Measurements from ENCODE around the gene MAG. TPM values are rescaled to one million over a fixed set of nuclear protein-coding genes. Genes with fewer than 3 reads are reported as not detected.

Gene MAG
- total and polyA plus RNA-seq, 9 of the 15 experiments (the other 6 are each of a cell fraction or from before 2014, with no cell fraction given): 0.11 to 10.0 (median 1.6) TPM

DNA sequence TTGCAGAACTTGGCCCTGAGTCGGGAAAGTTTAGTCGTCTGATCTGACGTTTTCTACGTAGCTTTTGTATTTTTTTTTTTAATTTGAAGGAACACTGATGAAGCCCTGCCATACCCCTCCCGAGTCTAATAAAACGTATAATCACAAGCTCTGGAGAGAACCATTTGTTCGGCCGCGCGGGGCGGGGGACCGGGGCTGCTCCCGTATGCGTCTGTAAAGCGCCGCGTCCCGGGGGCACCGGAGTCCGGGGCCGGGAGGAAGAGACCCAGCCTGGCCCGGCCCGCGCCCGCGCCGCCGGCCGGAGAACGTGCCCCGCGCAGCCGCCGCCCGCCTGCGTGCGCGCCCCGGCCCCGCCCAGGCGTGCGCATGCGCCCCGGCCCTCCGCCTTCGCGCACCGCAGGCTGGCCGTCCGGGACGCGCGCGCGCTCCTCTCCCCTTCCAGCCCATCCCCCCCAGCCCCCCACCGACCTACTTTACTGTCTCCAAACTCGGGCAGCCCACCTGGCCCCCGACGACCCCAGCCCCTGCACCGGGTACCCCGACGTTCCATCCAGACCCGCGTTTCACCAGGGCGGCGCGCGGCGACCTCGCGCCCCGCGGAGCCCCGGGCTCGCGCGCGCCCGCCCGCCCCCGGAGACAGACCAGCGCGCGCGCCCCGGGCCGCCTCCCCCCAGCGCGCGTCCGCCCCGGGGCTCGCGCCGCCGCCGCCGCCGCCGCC, 24.0 kb upstream of the MAG start (continued):
- TF ChIP-seq, protein P1, sequence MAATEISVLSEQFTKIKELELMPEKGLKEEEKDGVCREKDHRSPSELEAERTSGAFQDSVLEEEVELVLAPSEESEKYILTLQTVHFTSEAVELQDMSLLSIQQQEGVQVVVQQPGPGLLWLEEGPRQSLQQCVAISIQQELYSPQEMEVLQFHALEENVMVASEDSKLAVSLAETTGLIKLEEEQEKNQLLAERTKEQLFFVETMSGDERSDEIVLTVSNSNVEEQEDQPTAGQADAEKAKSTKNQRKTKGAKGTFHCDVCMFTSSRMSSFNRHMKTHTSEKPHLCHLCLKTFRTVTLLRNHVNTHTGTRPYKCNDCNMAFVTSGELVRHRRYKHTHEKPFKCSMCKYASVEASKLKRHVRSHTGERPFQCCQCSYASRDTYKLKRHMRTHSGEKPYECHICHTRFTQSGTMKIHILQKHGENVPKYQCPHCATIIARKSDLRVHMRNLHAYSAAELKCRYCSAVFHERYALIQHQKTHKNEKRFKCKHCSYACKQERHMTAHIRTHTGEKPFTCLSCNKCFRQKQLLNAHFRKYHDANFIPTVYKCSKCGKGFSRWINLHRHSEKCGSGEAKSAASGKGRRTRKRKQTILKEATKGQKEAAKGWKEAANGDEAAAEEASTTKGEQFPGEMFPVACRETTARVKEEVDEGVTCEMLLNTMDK (IDR thresholded peaks at IDR 0.05; ENCODE audit: borderline replicate concordance, insufficient read depth, low read depth, low read length, poor library complexity, severe bottlenecking): no peak
- TF ChIP-seq NR2C2 (CRISPR knock-in tag; IDR thresholded peaks at IDR 0.05): no peak
- TF ChIP-seq NR2C2 (tag; IDR thresholded peaks at IDR 0.05): peak; percentile 36
- no peak for TF ChIP-seq CHD1 (IDR thresholded peaks at IDR 0.05; ENCODE audit: low read length)
- TF ChIP-seq, protein P2, sequence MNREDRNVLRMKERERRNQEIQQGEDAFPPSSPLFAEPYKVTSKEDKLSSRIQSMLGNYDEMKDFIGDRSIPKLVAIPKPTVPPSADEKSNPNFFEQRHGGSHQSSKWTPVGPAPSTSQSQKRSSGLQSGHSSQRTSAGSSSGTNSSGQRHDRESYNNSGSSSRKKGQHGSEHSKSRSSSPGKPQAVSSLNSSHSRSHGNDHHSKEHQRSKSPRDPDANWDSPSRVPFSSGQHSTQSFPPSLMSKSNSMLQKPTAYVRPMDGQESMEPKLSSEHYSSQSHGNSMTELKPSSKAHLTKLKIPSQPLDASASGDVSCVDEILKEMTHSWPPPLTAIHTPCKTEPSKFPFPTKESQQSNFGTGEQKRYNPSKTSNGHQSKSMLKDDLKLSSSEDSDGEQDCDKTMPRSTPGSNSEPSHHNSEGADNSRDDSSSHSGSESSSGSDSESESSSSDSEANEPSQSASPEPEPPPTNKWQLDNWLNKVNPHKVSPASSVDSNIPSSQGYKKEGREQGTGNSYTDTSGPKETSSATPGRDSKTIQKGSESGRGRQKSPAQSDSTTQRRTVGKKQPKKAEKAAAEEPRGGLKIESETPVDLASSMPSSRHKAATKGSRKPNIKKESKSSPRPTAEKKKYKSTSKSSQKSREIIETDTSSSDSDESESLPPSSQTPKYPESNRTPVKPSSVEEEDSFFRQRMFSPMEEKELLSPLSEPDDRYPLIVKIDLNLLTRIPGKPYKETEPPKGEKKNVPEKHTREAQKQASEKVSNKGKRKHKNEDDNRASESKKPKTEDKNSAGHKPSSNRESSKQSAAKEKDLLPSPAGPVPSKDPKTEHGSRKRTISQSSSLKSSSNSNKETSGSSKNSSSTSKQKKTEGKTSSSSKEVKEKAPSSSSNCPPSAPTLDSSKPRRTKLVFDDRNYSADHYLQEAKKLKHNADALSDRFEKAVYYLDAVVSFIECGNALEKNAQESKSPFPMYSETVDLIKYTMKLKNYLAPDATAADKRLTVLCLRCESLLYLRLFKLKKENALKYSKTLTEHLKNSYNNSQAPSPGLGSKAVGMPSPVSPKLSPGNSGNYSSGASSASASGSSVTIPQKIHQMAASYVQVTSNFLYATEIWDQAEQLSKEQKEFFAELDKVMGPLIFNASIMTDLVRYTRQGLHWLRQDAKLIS (CRISPR knock-in tag; IDR thresholded peaks at IDR 0.05): no peak
- TF ChIP-seq, protein P3, sequence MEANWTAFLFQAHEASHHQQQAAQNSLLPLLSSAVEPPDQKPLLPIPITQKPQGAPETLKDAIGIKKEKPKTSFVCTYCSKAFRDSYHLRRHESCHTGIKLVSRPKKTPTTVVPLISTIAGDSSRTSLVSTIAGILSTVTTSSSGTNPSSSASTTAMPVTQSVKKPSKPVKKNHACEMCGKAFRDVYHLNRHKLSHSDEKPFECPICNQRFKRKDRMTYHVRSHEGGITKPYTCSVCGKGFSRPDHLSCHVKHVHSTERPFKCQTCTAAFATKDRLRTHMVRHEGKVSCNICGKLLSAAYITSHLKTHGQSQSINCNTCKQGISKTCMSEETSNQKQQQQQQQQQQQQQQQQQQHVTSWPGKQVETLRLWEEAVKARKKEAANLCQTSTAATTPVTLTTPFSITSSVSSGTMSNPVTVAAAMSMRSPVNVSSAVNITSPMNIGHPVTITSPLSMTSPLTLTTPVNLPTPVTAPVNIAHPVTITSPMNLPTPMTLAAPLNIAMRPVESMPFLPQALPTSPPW (CRISPR knock-in tag; IDR thresholded peaks at IDR 0.05): no peak
- TF ChIP-seq STAT5A (IDR thresholded peaks at IDR 0.05; ENCODE audit: borderline replicate concordance, low read length): no peak
- TF ChIP-seq, protein P4, sequence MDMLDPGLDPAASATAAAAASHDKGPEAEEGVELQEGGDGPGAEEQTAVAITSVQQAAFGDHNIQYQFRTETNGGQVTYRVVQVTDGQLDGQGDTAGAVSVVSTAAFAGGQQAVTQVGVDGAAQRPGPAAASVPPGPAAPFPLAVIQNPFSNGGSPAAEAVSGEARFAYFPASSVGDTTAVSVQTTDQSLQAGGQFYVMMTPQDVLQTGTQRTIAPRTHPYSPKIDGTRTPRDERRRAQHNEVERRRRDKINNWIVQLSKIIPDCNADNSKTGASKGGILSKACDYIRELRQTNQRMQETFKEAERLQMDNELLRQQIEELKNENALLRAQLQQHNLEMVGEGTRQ (CRISPR knock-in tag; IDR thresholded peaks at IDR 0.05): no peak
- TF ChIP-seq E2F3 (CRISPR knock-in tag; IDR thresholded peaks at IDR 0.05): no peak
- TF ChIP-seq CBFB (CRISPR knock-in tag; IDR thresholded peaks at IDR 0.05): no peak
- TF ChIP-seq ZNF408 (CRISPR knock-in tag; IDR thresholded peaks at IDR 0.05; ENCODE audit: low read depth): no peak
- TF ChIP-seq, protein P5, sequence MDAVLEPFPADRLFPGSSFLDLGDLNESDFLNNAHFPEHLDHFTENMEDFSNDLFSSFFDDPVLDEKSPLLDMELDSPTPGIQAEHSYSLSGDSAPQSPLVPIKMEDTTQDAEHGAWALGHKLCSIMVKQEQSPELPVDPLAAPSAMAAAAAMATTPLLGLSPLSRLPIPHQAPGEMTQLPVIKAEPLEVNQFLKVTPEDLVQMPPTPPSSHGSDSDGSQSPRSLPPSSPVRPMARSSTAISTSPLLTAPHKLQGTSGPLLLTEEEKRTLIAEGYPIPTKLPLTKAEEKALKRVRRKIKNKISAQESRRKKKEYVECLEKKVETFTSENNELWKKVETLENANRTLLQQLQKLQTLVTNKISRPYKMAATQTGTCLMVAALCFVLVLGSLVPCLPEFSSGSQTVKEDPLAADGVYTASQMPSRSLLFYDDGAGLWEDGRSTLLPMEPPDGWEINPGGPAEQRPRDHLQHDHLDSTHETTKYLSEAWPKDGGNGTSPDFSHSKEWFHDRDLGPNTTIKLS (IDR thresholded peaks at IDR 0.05; ENCODE audit: borderline replicate concordance, low read depth): no peak
- no peak for TF ChIP-seq ZNF696 (CRISPR knock-in tag; conservative IDR thresholded peaks at IDR 0.05)
- no peak for TF ChIP-seq MYC (IDR thresholded peaks at IDR 0.05; ENCODE audit: low read depth, low read length)
- 0 out of 2 replicates have a peak, but pooled peaks have one; percentile 3 for TF ChIP-seq MYC (CRISPR knock-in tag; IDR thresholded peaks at IDR 0.05; ENCODE audit: borderline replicate concordance, low read depth)
- TF ChIP-seq HNRNPL (IDR thresholded peaks at IDR 0.05; ENCODE audit: low read depth, low read length): no peak
- TF ChIP-seq SIN3A (IDR thresholded peaks at IDR 0.05; ENCODE audit: borderline replicate concordance in 2 of 2, control insufficient read depth in 1 of 2, low read depth in 2 of 2, low read length in 2 of 2): peak in 1 of 2 experiments; percentile 48; a peak in 2 of 4 replicates

All from K562 (cell line).